ENCODE results near the gene PIP5K1C. TPM values are rescaled to one million over a fixed set of nuclear protein-coding genes. Genes with fewer than 3 reads are reported as not detected.
A peak's percentile ranks its signal among the peaks of the same experiment; 100 is the strongest.
"Not testable (repeated sequence)": the region's sequence is repeated elsewhere in the genome, so short reads cannot be mapped to it uniquely, and the experiment has no call there.

The PIP5K1C gene
- total RNA-seq, 2 experiments from 2014 or later = 12.9 to 14.8 TPM

DNA sequence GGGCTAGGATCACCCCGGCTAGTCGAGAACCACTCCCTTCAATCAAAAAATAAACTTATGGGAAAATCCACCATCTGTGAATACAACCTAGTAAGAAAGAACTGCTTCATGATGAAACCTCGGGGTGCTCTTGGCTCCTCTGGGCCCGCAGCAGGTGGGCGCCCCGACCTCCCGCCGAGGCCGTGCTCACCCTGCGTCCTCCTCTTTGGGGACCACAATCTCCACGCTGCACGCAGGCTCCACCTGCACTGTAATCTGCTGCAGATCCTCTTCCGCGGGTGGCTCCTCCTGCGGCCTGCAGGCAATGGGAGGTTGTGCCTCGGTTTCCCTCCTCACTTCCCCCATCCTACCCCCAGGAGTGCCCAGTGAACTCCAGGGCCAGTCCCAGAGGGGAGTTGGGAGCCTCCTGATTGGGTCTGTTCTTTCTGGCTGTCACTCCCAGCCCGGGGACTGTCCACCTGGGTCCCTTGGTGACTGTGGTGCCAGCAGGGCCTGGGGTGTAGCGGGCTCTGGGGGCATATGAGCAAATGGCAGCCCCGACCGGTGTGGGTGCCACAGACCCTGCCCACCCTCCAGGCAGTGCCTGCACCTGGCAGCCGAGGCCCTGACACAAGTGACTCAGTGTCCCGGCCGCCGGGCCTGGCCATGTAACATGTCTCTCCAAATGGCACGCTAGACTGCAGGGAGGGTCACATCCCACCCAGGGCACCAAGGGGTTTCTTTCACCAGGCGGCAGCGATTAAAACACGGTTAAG is 58.6 kb downstream of the PIP5K1C start:
- no peak for DNase-seq
- no peaks in the 10 kb centered on the region for H3K4me1 Mint-ChIP-seq
- no peak overlapping the region for H3K4me3 Mint-ChIP-seq
- no peaks in the 10 kb centered on the region for H3K36me3 Mint-ChIP-seq
- H3K27me3 Mint-ChIP-seq = no peaks in the 10 kb centered on the region
- no peaks in the 10 kb centered on the region for H3K9me3 Mint-ChIP-seq
- no peak overlapping the region for H3K27ac Mint-ChIP-seq

DNA sequence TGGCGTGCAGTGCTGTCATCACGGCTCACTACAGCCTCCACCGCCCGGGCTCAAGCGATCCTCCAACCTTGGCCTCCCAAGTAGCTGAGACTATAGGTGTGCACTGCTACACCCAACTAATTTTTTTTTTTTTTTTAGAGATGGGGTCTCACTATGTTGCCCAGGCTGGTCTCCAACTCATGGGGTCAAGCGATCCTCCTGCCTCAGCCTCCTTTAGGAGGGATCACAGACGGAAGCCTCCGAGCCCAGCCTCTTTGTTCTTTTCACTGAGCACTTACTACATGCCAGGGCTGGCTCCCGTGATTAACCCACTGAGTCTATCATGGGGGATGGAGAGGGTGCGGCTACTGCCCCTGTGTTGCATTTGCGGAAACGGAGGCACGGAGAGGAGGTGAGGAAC is 60.8 kb downstream of the PIP5K1C start:
- Mint-ChIP-seq H3K27ac (no peak overlapping the region), H3K4me1 (no peaks in the 10 kb centered on the region), H3K36me3 (no peaks in the 10 kb centered on the region), H3K9me3 (no peaks in the 10 kb centered on the region), H3K4me3 (no peak overlapping the region), H3K27me3 (no peaks in the 10 kb centered on the region)
- DNase-seq = no peak

DNA sequence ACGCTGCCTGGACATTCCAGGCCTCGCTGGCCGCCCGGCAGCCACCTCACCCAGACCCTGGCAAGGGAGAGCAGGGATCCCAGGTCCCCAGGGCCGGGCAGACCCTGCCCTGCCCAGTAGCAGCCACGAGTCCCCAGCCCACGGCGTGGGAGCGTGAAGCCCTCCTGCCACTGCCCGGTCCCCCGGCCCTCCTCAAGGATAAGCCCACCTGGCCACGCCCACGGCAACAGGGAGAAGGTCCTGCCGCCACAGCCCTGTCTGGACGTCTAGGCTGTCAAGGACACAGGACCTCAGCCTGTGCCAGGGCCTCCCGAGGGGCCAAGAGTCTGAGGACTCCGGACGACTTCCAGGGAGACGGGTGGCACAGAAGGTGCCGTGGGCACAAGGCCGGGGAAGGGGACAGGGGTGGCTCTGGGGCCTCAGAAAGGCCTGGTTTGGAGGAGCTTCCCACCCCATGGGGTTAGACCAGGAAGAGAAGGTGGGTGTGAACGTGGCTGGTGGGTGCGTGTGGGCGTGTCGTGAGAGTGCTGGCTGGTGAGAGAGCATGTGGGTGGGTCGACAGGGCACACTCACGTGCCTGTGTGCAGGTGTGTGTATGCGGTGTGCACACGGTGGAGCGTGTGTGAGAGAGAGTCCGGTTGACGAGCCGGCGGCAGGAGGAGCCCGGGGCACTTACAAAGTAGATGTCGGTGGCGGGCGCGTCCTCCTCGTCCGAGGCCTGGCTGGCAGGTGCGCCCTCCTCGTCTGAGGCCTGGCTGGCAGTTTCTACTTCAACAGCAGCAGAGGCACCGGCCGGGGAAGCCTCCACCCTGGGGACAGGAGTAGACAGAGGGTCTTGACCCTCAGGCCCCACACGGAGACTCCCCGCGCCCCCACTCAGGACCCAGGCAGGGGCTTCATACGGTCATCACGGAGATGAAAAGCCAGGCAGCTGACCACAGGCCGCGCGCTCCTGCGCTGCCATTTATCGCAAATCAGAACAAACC is 61.8 kb downstream of the PIP5K1C start:
- DNase-seq = no peak
- Mint-ChIP-seq H3K27ac (no peak overlapping the region), H3K27me3 (no peaks in the 10 kb centered on the region), H3K4me1 (no peaks in the 10 kb centered on the region), H3K36me3 (no peaks in the 10 kb centered on the region), H3K4me3 (no peak overlapping the region), H3K9me3 (no peaks in the 10 kb centered on the region)

DNA sequence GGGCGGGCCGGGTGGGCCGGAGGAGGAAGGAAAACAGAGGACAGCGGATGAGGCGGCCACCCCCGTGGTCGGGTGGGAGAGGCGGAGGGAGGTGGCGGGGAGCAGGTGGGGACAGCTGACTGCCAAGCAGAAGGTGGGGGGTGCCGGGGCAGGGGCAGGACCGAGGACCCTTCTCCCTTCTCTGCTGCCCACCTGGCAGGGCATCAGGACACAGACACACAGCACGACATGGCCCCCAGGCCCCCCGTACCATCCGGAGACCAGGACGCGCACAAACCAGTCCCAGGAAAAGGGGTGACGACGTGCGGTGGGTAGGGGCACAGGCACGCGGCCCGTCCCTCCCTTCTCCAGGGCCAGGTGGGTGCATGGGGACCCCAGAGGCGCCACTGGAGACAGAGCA is 62.6 kb downstream of the PIP5K1C start:
- H3K9me3 Mint-ChIP-seq = no peaks in the 10 kb centered on the region
- no peak overlapping the region for H3K27ac Mint-ChIP-seq
- no peaks in the 10 kb centered on the region for H3K27me3 Mint-ChIP-seq
- H3K36me3 Mint-ChIP-seq = no peaks in the 10 kb centered on the region
- DNase-seq = no peak
- H3K4me1 Mint-ChIP-seq = no peaks in the 10 kb centered on the region
- H3K4me3 Mint-ChIP-seq = no peak overlapping the region

DNA sequence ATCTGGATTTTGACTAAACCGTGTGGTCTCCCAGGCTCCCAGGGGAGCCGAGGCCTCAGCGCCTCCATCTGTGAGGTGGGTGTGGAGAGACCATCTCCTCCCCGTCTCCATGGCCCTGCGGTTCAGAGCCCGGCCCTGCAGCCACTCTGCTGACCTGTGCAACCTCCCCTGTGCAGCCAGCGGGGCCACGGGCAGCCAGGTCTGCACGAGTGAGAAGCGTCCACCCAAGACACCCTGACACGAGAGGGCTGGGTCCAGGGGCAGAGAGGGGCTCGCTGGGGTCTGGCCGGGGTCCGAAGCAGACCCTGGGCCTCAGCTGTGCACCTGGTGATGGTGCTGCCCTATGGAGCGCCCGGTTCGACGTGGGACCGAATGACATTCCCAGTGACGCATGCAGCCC is 63.3 kb downstream of the PIP5K1C start:
- Mint-ChIP-seq H3K36me3 (no peaks in the 10 kb centered on the region), H3K27me3 (no peaks in the 10 kb centered on the region), H3K27ac (no peak overlapping the region)

DNA sequence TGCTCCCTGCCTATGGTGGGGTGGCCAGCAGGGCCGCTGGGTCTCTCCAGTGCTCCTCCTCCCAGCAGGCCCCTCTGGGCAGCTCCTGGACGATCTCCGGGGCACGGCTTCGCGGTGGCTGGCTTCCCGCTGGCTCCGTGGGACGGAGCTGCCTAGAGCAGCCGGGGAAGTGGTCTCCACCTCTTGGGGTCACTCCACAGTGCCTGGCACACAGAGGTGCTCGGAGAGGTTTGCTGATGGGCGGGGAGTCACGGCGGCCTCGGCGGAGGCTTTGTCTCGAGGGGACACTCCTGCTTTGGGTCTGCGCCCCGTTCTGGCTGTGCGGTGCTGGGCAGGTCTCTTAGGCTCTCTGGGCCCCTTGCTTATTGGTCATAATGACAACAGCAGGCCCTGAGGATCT is 63.8 kb downstream of the PIP5K1C start:
- Mint-ChIP-seq H3K4me3 (no peak overlapping the region), H3K4me1 (no peaks in the 10 kb centered on the region), H3K36me3 (no peaks in the 10 kb centered on the region), H3K9me3 (no peaks in the 10 kb centered on the region), H3K27ac (no peak overlapping the region), H3K27me3 (no peaks in the 10 kb centered on the region)
- DNase-seq = no peak

More for the DNA sequence above, 63.3 kb downstream of the PIP5K1C start:
- DNase-seq = no peak
- H3K9me3 Mint-ChIP-seq = no peaks in the 10 kb centered on the region
- H3K4me3 Mint-ChIP-seq = no peak overlapping the region
- H3K4me1 Mint-ChIP-seq = no peaks in the 10 kb centered on the region

DNA sequence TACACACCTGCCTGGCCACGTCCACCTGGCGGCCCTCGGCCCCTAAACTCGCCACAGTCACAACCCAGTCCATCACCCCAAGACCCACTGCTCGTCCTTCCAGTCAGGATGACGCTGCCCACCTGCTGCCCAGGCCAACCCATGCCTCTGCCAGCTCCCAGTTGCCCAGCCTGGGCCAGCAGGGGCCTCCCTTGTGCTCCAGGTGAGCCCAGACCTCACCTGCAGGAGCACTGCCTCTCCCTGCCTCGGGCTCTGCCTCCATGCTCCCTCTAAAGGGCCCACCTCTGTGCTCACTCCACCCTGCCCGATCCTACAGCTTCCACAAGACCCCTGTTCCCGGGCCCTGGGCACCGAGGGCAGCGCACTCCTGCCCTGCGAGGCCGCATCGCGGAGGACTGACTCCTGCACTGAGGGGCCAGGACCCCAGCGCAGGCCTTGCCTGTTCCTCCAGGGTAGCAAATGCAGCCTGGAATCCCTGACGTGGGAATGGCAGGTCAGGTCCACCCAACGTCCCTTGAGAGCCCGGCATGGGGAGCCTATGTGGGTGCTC is 65.7 kb downstream of the PIP5K1C start:
- Mint-ChIP-seq H3K4me1 (no peaks in the 10 kb centered on the region), H3K27me3 (no peaks in the 10 kb centered on the region), H3K27ac (no peak overlapping the region), H3K36me3 (no peaks in the 10 kb centered on the region), H3K4me3 (no peak overlapping the region), H3K9me3 (no peaks in the 10 kb centered on the region)
- no peak for DNase-seq

DNA sequence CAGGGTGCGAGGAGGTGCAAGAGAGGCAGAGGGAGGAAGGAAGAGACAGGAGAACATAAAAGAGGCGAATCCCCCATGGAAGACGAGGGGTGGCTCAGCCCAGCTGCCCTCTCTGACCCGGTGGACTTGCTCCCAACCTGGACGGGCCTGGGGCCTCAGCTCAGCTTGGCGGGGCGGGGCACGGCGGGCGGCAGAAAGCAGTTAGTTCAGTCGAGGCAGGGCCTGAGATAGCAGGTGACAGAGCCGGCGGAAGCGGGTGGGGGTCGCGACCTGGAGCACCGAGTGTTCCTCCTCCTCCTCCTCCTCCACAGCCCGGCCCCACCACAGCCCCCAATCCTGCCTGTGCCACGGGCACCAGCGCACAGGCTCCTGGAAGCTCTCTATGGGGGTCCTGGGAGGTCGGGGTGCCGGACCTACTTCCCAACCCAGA is 66.7 kb downstream of the PIP5K1C start:
- Mint-ChIP-seq H3K9me3 (no peaks in the 10 kb centered on the region), H3K36me3 (no peaks in the 10 kb centered on the region), H3K27me3 (no peaks in the 10 kb centered on the region), H3K4me1 (no peaks in the 10 kb centered on the region), H3K4me3 (no peak overlapping the region), H3K27ac (no peak overlapping the region)
- DNase-seq = no peak

DNA sequence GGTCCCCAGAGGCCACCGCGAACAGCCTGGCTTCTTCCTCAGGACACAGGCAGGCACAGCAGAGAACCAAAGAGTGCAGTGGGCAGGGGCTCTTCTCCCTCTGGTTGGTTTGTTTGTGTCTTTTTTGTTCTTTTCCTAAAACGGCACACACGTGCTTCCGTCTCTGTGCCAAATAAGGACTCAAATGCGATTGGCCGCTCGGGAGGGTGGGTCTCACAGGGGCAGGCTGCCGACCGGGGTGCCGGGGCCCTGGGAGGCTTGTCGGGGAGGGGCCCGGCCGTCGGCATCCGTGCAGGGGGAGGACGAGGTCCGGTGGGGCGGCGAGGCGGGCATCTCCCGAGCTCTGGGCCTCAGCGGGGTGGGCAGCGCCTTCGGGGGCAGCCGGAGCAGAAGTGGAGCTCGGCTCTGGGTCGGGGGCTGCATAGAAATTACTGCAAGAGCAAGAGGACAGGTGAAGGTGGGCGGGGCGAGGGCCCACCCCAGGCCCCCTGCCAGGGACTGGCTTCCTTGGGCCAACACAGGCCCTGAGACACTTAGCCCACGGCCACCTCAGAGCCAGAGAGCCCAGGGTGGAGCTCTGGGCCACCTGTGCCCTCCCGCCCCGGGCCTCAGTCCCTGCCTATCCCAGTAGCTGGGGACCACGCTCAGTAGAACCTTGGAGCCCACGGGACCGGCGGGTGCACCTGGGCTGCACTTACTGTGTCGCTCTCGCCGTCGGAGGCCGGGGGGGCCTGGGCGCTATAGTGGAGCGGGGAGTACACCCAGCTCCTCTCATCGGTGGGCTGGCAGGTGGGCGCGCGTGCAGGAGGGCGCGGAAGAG is 67.3 kb downstream of the PIP5K1C start:
- Mint-ChIP-seq H3K4me3 (no peak overlapping the region), H3K36me3 (no peaks in the 10 kb centered on the region), H3K27ac (no peak overlapping the region), H3K4me1 (no peaks in the 10 kb centered on the region), H3K27me3 (no peaks in the 10 kb centered on the region), H3K9me3 (no peaks in the 10 kb centered on the region)
- no peak for DNase-seq

DNA sequence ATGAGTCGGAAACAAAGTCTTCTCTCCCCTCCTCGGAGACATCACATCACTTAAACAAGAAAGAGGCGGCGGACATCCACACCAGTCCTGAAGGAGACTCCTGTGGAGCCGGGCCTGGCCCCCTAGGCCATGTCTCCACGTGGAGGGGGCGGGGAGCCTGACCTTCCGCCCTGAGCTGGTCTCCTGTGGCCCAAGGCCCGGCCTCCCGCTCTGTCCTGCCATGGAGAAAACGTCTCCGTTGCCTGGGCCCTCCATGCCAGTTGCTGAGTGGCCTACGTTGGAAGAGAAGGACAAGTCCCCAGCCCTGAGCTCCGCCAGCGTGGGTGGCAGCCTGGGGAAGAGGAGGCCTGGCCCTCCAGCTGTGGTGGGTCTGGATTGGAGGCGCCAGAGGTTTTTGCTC is 68.2 kb downstream of the PIP5K1C start:
- H3K9me3 Mint-ChIP-seq = no peaks in the 10 kb centered on the region

DNA sequence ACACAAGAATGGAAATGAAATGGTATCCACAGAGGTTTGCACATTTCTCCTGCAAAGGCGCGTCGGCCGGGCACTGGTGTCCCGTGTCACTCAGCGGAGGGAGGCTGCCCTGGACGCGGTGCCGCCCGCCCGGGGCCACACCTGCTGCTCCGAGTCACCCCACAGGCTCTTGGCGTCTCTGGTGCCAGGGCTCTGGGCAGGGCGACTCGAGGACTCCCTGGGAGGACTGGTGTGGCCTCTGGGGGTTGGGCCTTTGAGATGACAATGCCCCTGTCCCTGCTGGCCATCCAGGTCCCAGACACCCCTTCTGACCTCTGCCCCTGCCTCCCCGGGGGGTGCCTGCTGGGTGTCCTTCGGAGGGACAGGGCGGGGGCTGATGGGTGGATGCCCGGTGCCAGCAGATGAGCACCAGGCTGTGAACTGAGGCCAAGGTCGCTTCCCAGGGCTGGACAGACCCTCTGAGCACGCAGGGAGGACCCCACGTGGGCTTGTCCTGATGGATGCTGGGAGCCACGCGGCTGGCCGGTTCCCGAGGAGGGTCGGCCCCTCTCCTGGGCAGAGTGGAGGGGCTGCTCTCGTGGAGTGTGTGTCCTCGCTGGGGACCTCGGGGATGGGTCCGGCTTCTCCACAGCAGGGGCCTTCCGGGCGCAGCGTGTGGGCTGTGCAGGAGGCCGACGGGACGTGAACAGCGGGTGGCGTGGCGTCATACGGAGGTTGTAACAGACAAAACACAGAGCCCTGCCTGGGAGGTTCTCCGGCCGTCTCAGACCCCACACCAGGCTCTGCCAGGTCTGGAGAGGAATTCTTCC is 69.0 kb downstream of the PIP5K1C start:
- H3K27me3 Mint-ChIP-seq = no peaks in the 10 kb centered on the region
- H3K36me3 Mint-ChIP-seq = no peaks in the 10 kb centered on the region
- DNase-seq = no peak
- H3K27ac Mint-ChIP-seq = no peak overlapping the region
- no peaks in the 10 kb centered on the region for H3K4me1 Mint-ChIP-seq
- H3K9me3 Mint-ChIP-seq = no peaks in the 10 kb centered on the region
- no peak overlapping the region for H3K4me3 Mint-ChIP-seq

More for the DNA sequence above, 68.2 kb downstream of the PIP5K1C start:
- no peak overlapping the region for H3K4me3 Mint-ChIP-seq
- no peak overlapping the region for H3K27ac Mint-ChIP-seq
- no peaks in the 10 kb centered on the region for H3K27me3 Mint-ChIP-seq
- no peaks in the 10 kb centered on the region for H3K4me1 Mint-ChIP-seq
- no peak for DNase-seq
- H3K36me3 Mint-ChIP-seq = no peaks in the 10 kb centered on the region

DNA sequence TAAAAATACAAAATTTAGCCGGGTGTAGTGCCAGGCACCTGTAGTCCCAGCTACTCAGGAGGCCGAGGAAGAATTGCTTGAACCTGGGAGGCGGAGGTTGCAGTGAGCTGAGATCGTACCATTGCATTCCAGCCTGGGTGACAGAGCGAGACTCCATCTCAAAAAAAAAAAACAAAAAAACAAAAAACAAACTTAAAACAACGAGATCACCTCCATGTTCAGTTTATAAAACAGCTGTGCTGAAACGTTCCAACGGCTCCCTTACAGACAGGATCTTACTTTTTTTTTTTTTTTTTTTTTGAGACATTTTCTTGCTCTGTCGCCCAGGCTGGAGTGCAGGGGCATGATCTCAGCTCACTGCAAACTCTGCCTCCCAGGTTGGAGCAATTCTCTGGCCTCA is 71.5 kb downstream of the PIP5K1C start:
- peaks cover 14% of the 10 kb centered on the region for H3K4me1 Mint-ChIP-seq
- H3K36me3 Mint-ChIP-seq, H3K9me3 Mint-ChIP-seq, DNase-seq, H3K27me3 Mint-ChIP-seq, H3K27ac Mint-ChIP-seq, H3K4me3 Mint-ChIP-seq: not testable (repeated sequence)

DNA sequence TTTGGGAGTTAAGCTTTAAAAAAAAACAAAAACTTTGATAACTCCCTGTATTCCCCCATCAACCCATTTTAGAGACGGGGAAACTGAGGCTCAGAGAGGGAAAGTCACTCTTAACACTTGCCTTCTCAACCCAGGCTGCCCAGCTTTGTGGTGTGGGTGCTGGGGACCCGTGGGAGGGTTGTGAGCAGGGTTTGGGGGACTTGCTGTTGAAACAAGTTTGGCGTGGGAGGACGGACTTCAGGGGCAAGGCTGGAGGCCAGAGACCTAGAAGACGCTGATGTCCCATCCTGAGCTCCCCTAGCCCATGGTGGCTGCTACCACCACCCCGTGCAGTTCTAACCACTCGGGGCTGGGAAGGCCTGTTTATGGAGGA is 72.9 kb downstream of the PIP5K1C start:
- peak overlapping the region; percentile 97 for H3K27ac Mint-ChIP-seq
- no peaks in the 10 kb centered on the region for H3K9me3 Mint-ChIP-seq
- no peaks in the 10 kb centered on the region for H3K27me3 Mint-ChIP-seq
- H3K4me3 Mint-ChIP-seq = peak overlapping the region; percentile 88
- H3K36me3 Mint-ChIP-seq = peaks cover 3% of the 10 kb centered on the region
- H3K4me1 Mint-ChIP-seq = peaks cover 14% of the 10 kb centered on the region
- DNase-seq = no peak
